IPS DF 19.7 (cell line): ENCODE data around the gene TCEANC.
"Not testable (repeated sequence)": the region's sequence is repeated elsewhere in the genome, so short reads cannot be mapped to it uniquely, and the experiment has no call there.

Experiments used
- DNase-seq: peaks from one replicate; pipeline ENCODE4 v3.0.0-alpha.2; 2013; ENCODE audit warnings: low read depth, low spot score

TCEANC gene

GRCh38 chrX:13652850-13653693, at the start of gene TCEANC:
Gene TCEANC, plus strand, starts transcription at chrX:13653141. Its CDS starts 9,368 bp downstream, at chrX:13662509.
- peak; percentile 71 for DNase-seq

- DNase-seq = no peak
Observed at GRCh38 chrX:13605611-13606010, 47.3 kb upstream of the TCEANC start.

- DNase-seq = no peak
Observed at GRCh38 chrX:13607331-13607995, 45.5 kb upstream of the TCEANC start.

- peak; percentile 12 for DNase-seq
Observed at GRCh38 chrX:13607996-13608365, 45.0 kb upstream of the TCEANC start.

GRCh38 chrX:13614154-13614553, 38.8 kb upstream of the TCEANC start:
- no peak for DNase-seq

GRCh38 chrX:13620207-13620606, 32.7 kb upstream of the TCEANC start:
- DNase-seq = peak; percentile 5

GRCh38 chrX:13622401-13622964, 30.5 kb upstream of the TCEANC start:
- no peak for DNase-seq

- DNase-seq = no peak
Observed at GRCh38 chrX:13627306-13627705, 25.6 kb upstream of the TCEANC start.

GRCh38 chrX:13637224-13637623, 15.7 kb upstream of the TCEANC start:
- DNase-seq = not testable (repeated sequence)

GRCh38 chrX:13638021-13638420, 14.9 kb upstream of the TCEANC start:
- DNase-seq = no peak

GRCh38 chrX:13638826-13639225, 14.1 kb upstream of the TCEANC start:
- no peak for DNase-seq

- DNase-seq = not testable (repeated sequence)
Observed at GRCh38 chrX:13641684-13642083, 11.3 kb upstream of the TCEANC start.

GRCh38 chrX:13645464-13646153, 7.3 kb upstream of the TCEANC start:
- no peak for DNase-seq

- peak; percentile 25 for DNase-seq
Observed at GRCh38 chrX:13646154-13646549, 6.8 kb upstream of the TCEANC start.

GRCh38 chrX:13647709-13648212, 5.2 kb upstream of the TCEANC start:
- DNase-seq = no peak

- not testable (repeated sequence) for DNase-seq
Observed at GRCh38 chrX:13648336-13648735, 4.6 kb upstream of the TCEANC start.

GRCh38 chrX:13649838-13650237, 3.1 kb upstream of the TCEANC start:
- no peak for DNase-seq

GRCh38 chrX:13650318-13650717, 2.6 kb upstream of the TCEANC start:
- DNase-seq = no peak

- DNase-seq = no peak
Observed at GRCh38 chrX:13651150-13651549, 1.8 kb upstream of the TCEANC start.

- DNase-seq = no peak
Observed at GRCh38 chrX:13652287-13652793, 601 bp upstream of the TCEANC start.

- DNase-seq = no peak
Observed at GRCh38 chrX:13654116-13654515, 1.2 kb downstream of the TCEANC start.

GRCh38 chrX:13655674-13656073, 2.7 kb downstream of the TCEANC start:
- no peak for DNase-seq
